NCI-H1694 treated with DMSO at 0.1 percent for 48 hours (cell line): Measurements from ENCODE around the gene LRRK1.

Experiments
- DNase-seq: peaks from one replicate; lab custom pipeline; 2025; lab: John Stamatoyannopoulos, UW

LRRK1 gene

GRCh38 chr15:101004986-101005747 lies 86.0 kb downstream of the LRRK1 start:
- DNase-seq, result no peak

GRCh38 chr15:101006931-101007691 lies 88.0 kb downstream of the LRRK1 start:
- peak; percentile 55 for DNase-seq

DNA sequence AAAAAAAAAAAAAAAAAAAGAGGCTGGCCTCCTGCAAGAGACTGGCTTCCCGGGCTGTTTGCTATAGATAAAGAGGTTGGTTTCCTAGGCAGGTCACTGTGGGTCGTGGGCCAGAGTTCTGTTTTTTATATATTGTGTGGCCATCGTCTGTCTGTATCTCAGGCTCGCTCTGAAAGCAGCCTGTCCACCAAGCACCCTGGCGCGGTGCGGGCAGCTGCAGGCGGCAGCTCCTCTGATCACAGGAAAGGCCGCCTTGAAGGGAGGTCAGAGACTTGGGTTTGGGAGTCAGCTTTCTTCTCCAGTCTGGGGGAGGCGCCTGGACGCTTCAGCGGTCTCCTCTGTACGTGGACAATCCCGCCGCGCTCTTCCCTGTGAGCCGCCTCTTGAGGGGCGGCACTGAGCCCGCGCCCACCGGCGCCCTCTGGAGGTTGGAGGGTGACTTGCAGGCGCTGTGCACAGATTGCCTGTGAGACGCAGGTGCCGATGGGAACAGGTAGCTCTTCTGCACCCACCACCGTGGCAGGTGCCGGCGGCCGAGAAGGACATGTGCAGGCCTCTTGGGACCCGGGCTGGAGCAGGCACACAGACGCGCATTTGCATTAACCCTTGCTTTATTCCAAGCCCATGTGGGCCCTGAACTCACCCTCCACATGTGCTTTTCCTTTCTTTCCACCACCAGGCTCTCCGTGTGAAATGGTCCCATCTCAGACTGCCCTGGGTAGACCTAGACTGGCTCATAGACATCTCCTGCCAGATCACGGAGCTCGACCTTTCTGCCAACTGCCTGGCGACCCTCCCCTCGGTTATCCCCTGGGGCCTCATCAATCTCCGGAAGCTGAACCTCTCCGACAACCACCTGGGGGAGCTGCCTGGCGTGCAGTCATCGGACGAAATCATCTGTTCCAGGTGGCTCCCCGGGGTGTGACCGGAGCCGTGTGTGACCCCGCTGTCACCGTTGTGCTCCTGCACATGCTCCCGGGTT lies 89.3 kb downstream of the LRRK1 start:
- DNase-seq, result peak; percentile 60

- no peak for DNase-seq
These were observed 90.0 kb downstream of the LRRK1 start for GRCh38 chr15:101009176-101009575.

GRCh38 chr15:101010781-101011180 lies 91.6 kb downstream of the LRRK1 start:
- DNase-seq, result no peak

DNA sequence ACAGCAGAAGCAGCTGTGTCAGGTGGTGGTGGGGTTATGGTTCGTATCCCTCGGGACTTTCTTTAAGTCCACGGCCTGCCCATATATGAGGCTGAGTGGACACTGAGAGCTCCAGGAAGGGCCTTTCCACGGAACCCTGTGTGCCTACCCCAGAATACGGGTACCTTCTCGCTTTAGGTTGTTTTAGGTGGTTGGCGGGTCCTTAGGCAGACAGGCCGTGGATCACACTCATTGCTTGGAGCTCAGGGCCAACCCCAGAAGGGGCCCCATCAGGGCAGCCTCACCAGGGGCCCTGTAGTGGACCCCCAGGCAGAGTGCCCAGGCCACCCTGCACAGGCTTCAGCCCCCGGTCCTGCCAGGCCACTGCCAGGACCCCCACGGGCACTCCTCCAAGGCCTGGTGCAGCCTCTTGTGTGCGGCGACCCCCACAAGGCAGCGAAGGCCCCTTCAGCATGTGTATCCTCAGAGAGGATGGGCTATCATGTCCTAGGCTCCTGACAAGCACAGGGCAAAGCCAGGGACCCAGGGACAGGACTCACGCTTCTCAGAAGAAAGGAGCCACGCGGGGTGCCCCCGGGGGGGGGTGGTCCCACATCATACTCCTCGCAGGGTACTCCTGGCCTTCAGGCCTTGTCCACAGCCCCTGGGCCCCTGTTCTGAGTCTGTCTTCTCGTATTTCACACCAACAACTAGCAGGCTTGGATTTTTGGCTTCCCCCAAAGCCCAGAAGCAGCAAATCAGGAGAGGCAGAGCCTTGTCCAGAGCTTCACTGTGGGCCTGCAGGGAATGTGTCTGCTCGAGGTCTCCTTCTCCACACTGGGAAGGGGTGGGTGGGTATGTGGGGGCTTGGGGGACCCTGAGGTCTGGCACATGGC lies 93.4 kb downstream of the LRRK1 start:
- DNase-seq, result no peak

DNA sequence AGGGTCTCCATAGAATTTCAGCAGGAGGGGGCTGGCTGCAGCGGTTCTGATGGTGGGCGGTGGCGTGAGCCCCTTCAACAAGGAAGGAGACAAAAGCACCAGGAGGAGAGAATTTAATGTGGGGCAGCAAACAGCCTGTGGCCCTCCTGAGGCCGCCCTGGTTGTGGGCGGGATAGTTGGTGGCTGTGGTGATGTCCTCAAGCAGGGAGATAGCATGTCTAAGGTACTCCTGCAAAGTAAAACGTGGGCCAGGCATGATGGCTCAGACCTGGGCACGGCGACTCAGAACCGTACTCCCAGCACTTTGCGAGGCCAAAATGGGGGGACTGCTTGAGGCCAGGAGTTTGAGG lies 94.0 kb downstream of the LRRK1 start:
- no peak for DNase-seq

GRCh38 chr15:101013769-101014675 lies 94.9 kb downstream of the LRRK1 start:
- no peak for DNase-seq

DNA sequence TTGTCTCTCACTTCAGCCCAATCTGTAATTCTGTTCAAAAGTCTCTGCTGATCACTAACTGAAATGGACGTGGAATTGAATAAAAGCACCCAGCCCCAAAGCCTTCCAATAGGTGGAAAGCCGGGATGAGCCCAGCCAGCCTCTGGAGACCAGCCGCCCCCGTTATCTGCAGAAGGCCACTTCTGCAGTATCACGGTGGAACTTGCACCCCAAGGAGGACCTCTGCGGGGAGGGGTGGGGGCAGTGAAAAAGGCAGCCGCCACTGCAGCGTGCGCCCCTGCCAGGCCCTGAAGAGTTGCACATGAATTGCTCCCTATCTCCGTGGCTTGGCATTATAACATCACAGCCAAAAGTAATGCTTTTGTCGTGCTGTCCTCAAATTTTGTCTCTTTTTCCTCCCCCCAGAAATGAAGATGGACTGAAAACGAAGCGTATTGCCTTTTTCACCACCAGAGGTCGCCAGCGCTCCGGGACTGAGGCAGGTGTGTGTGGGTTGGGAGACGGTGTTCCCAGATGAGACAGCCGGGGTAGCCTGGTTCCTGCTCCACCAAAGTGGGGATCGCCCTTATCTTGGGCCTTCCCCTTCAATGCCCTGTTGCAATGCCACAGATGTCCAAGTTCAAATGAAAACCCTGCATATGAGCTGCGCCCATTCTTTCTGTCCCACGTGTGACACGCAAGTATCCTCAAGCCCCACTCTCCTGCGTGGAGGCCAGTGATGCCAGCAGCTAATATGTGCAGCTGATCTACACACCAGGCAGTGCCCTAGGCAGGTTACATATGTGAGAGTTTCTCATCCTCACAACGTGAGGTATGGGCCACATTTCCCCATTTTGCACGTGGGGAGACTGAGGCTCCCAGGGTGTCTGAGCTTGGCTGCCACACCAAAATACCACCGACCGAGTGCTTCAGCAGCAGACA lies 96.0 kb downstream of the LRRK1 start:
- no peak for DNase-seq

DNA sequence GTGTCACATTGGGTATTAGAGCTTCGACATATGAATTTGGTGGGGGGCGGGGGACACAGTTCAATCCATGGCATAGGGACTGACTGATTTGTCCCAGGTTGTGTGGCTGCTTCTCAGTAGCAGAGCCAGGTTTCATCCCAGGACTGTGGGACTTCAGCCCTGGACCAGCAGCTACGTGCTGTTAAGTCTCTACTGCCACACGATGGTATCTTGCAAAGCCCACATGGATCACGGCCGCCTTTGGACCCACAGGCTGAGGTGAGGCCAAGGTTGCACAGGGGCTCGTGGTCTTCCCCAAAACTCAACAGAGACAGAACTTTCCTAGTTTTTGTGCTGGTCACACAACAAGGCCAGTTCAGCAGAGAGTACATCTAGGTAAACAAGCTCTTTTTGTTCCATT lies 97.4 kb downstream of the LRRK1 start:
- no peak for DNase-seq

- DNase-seq, result no peak
These were observed 98.1 kb downstream of the LRRK1 start for GRCh38 chr15:101017093-101017754.

GRCh38 chr15:101018016-101018415 lies 98.9 kb downstream of the LRRK1 start:
- no peak for DNase-seq

- no peak for DNase-seq
These were observed 99.3 kb downstream of the LRRK1 start for GRCh38 chr15:101018450-101018849.

DNA sequence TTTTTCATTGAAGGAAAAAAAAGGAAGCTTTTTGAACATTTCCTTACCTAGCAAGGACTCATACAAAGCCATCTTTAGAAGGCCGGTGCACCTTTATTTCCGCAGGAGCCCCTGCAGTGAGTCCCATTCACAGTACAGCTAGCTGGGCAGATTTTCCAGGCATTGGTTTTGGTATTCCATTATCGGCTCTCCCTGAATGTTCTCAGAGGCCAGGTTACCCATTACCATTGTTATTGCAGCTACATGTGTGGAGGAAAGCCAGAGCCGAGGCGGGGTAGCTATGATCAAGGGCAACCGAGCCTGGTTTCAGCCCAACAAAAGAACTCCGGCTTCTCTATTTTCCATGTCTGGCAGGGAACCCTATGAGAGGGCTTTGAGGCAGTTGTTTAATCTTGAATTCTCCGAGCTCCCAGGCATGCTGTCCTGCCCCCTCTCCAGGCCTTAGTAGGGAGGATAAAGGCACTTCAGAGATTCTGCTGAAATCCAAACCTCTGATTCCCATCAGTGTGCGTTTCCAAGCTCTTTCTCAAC lies 100.3 kb downstream of the LRRK1 start:
- no peak for DNase-seq

DNA sequence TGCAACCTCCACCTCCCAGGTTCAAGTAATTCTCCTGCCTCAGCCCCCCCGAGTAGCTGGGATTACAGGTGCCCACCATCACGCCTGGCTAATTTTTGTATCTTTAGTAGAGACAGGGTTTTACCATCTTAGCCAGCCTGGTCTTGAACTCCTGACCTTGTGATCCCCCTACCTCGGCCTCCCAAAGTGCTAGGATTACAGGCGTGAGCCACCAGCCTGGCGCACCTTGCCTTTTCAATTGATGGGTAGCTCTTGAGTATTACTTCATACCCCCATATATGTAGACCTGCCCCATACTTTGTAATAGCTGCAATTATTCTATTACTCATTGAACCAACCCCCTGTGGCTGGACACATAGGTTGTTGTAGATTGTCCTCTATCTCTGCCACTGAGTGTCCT lies 101.3 kb downstream of the LRRK1 start:
- no peak for DNase-seq

GRCh38 chr15:101020945-101021344 lies 101.8 kb downstream of the LRRK1 start:
- no peak for DNase-seq

DNA sequence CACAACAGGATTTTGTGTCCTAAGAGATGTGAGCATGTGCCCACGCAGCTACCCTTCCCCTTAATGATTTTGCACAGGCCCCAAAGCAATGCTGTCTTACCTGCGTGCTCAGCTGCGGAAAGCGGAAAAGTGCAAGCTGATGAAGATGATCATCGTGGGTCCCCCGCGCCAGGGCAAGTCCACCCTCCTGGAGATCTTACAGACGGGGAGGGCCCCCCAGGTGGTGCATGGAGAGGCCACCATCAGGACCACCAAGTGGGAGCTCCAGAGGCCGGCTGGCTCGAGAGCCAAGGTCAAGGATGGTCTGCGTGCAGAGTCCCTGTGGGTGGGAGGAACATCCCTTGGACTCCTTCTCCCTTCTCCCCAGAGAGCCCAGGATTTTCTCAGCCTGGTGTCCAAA lies 103.1 kb downstream of the LRRK1 start:
- no peak for DNase-seq

DNA sequence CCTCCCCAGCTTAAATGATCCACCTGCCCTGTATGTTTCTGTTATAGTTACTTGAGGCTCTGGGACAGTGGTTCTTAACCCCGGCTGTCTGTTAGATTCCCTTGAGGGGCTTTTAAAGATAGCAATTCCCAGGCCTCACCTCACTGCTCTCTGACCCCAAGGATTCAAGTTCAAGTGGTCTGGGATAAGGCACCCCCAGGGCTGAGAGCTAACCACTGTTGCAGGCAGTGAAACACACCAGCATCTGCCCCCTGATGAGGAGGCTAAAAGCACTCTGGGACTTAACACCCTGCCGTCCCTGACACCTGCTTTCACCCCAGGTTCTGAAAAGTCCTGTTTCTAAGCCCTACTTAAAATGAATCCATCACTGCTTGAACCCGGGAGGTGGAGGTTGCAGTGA lies 103.7 kb downstream of the LRRK1 start:
- no peak for DNase-seq
